HEK293 (cell line): Measurements from ENCODE around the gene MGMT.

Experiments
- CTCF ChIA-PET: fragments of 350-600 bp; formaldehyde crosslinking; extraction: SDS; loops from one replicate; lab custom pipeline; 2021; ENCODE audit warnings: antibody characterized with exemption; lab: Yijun Ruan, JAX
- POLR2A ChIA-PET: fragments of 300-600 bp; formaldehyde crosslinking; extraction: SDS; loops from one replicate; lab custom pipeline; 2020; ENCODE audit warnings: antibody characterized with exemption, inconsistent platforms; lab: Yijun Ruan, JAX
- H3K27ac ChIP-seq: fragments of 200-500 bp; sonication (Bioruptor generic); 2 replicates; pipeline ENCODE4 v1.5.1; 2014; ENCODE audit warnings: low read depth, low read length, control low read depth, inconsistent platforms; ENCODE audit errors: extremely low read depth
- H3K36me3 ChIP-seq, 2 experiments: fragments of 200-500 bp in 1 of 2; sonication (Bioruptor generic) in 1 of 2; 1 replicate in 1 of 2; 2 replicates in 1 of 2; pipeline ENCODE4 v1.5.1; 2014 to 2017; ENCODE audit warnings: inconsistent platforms in 2 of 2, low read length in 2 of 2; ENCODE audit not compliant: control insufficient read depth in 2 of 2, insufficient read depth in 1 of 2
- H3K4me1 ChIP-seq: fragments of 200-500 bp; sonication (Bioruptor generic); 2 replicates; pipeline ENCODE4 v1.5.1; 2014; ENCODE audit warnings: mild to moderate bottlenecking, low read length, inconsistent platforms; ENCODE audit not compliant: control insufficient read depth, insufficient read depth
- H3K4me3 ChIP-seq: 2 replicates; pipeline ENCODE4 v1.5.1; 2011; ENCODE audit warnings: low read depth, mild to moderate bottlenecking, control low read depth, low read length, moderate library complexity
- H3K9me3 ChIP-seq: fragments of 200-500 bp; sonication (Bioruptor generic); 2 replicates; pipeline ENCODE4 v1.5.1; 2014; ENCODE audit warnings: low read depth, low read length, inconsistent platforms; ENCODE audit not compliant: control insufficient read depth, insufficient read depth
- IKZF3 ChIP-seq: fragments of 450-650 bp; IDR thresholded peaks from 2 replicates; pipeline ENCODE4 v1.5.0; 2018; ENCODE audit warnings: missing biosample characterization, mild to moderate bottlenecking, missing genetic modification characterization, moderate library complexity
- KLF10 ChIP-seq: fragments of 450-650 bp; IDR thresholded peaks from 2 replicates; pipeline ENCODE4 v1.5.1; 2018; ENCODE audit warnings: missing biosample characterization, mild to moderate bottlenecking, missing genetic modification characterization
- MYNN ChIP-seq: fragments of 450-650 bp; formaldehyde crosslinking; IDR thresholded peaks from 2 replicates; pipeline ENCODE4 v1.5.1; 2016; ENCODE audit warnings: missing biosample characterization, missing genetic modification characterization, borderline replicate concordance
- YY2 ChIP-seq: fragments of 450-650 bp; formaldehyde crosslinking; IDR thresholded peaks from 2 replicates; pipeline ENCODE4 v1.5.1; 2016; ENCODE audit warnings: missing biosample characterization, missing genetic modification characterization
- ZBTB17 ChIP-seq: fragments of 450-650 bp; formaldehyde crosslinking; IDR thresholded peaks from 2 replicates; pipeline ENCODE4 v1.5.1; 2016; ENCODE audit warnings: missing biosample characterization, missing genetic modification characterization
- ZBTB48 ChIP-seq: fragments of 450-650 bp; formaldehyde crosslinking; IDR thresholded peaks from 2 replicates; pipeline ENCODE4 v1.5.1; 2016; ENCODE audit warnings: missing biosample characterization, missing genetic modification characterization
- ZFP69B ChIP-seq: fragments of 450-650 bp; formaldehyde crosslinking; IDR thresholded peaks from 2 replicates; pipeline ENCODE4 v1.5.1; 2016; ENCODE audit warnings: missing biosample characterization, missing genetic modification characterization
- ZNF132 ChIP-seq: fragments of 450-650 bp; formaldehyde crosslinking; IDR thresholded peaks from 2 replicates; pipeline ENCODE4 v1.5.1; 2017; ENCODE audit warnings: missing biosample characterization, missing genetic modification characterization, borderline replicate concordance
- ZNF140 ChIP-seq: fragments of 450-650 bp; formaldehyde crosslinking; IDR thresholded peaks from 2 replicates; pipeline ENCODE4 v1.5.1; 2016; ENCODE audit warnings: missing biosample characterization, missing genetic modification characterization
- ZNF48 ChIP-seq: fragments of 450-650 bp; formaldehyde crosslinking; IDR thresholded peaks from 2 replicates; pipeline ENCODE4 v1.5.1; 2016; ENCODE audit warnings: missing biosample characterization, missing genetic modification characterization
- ZNF501 ChIP-seq: fragments of 450-650 bp; formaldehyde crosslinking; IDR thresholded peaks from 2 replicates; pipeline ENCODE4 v1.5.1; 2016; ENCODE audit warnings: missing biosample characterization, missing genetic modification characterization
- ZNF514 ChIP-seq: fragments of 450-650 bp; formaldehyde crosslinking; IDR thresholded peaks from 2 replicates; pipeline ENCODE4 v1.5.1; 2016; ENCODE audit warnings: missing biosample characterization, missing genetic modification characterization
- ZNF544 ChIP-seq: fragments of 450-650 bp; formaldehyde crosslinking; IDR thresholded peaks from 2 replicates; pipeline ENCODE4 v1.5.0; 2017; ENCODE audit warnings: missing biosample characterization, missing genetic modification characterization
- ZNF558 ChIP-seq: fragments of 450-650 bp; formaldehyde crosslinking; IDR thresholded peaks from 2 replicates; pipeline ENCODE4 v1.5.1; 2016; ENCODE audit warnings: missing biosample characterization, missing genetic modification characterization
- ZNF580 ChIP-seq: fragments of 450-650 bp; formaldehyde crosslinking; IDR thresholded peaks from 2 replicates; pipeline ENCODE4 v1.5.1; 2016; ENCODE audit warnings: missing biosample characterization, missing genetic modification characterization
- ZNF585B ChIP-seq: fragments of 450-650 bp; formaldehyde crosslinking; IDR thresholded peaks from 2 replicates; pipeline ENCODE4 v1.5.1; 2016; ENCODE audit warnings: missing biosample characterization, missing genetic modification characterization
- ZNF626 ChIP-seq: fragments of 450-650 bp; sonication (Bioruptor Pico); formaldehyde crosslinking; IDR thresholded peaks from 2 replicates; pipeline ENCODE4 v1.5.1; 2018; ENCODE audit warnings: missing biosample characterization, missing genetic modification characterization, inconsistent platforms
- ZNF664 ChIP-seq: fragments of 450-650 bp; formaldehyde crosslinking; IDR thresholded peaks from 2 replicates; pipeline ENCODE4 v1.5.1; 2016; ENCODE audit warnings: missing biosample characterization, missing genetic modification characterization
- ZNF76 ChIP-seq: fragments of 450-650 bp; formaldehyde crosslinking; IDR thresholded peaks from 2 replicates; pipeline ENCODE4; 2016; ENCODE audit warnings: low read depth, missing biosample characterization, missing genetic modification characterization, borderline replicate concordance
- ZNF791 ChIP-seq: fragments of 450-650 bp; formaldehyde crosslinking; IDR thresholded peaks from 2 replicates; pipeline ENCODE4 v1.5.1; 2016; ENCODE audit warnings: missing biosample characterization, missing genetic modification characterization
- ZSCAN16 ChIP-seq: fragments of 450-650 bp; formaldehyde crosslinking; IDR thresholded peaks from 2 replicates; pipeline ENCODE4 v1.5.1; 2016; ENCODE audit warnings: missing biosample characterization, missing genetic modification characterization
- ZSCAN30 ChIP-seq: fragments of 450-650 bp; IDR thresholded peaks from 2 replicates; pipeline ENCODE4 v1.5.1; 2018; ENCODE audit warnings: missing biosample characterization, mild to moderate bottlenecking, missing genetic modification characterization, moderate library complexity
- TF ChIP-seq, protein P1 (sequence below): fragments of 450-650 bp; formaldehyde crosslinking; IDR thresholded peaks from 2 replicates; pipeline ENCODE4 v1.5.1; 2016; ENCODE audit warnings: missing biosample characterization, missing genetic modification characterization
- TF ChIP-seq, protein P2 (sequence below): fragments of 450-650 bp; formaldehyde crosslinking; IDR thresholded peaks from 2 replicates; pipeline ENCODE4 v1.5.1; 2017; ENCODE audit warnings: missing biosample characterization, missing genetic modification characterization
- TF ChIP-seq, protein P3 (sequence below): fragments of 450-650 bp; formaldehyde crosslinking; IDR thresholded peaks from 2 replicates; pipeline ENCODE4 v1.5.1; 2016; ENCODE audit warnings: missing biosample characterization, missing genetic modification characterization

MGMT gene

GRCh38 chr10:129694184-129694583, 227.1 kb downstream of the MGMT start:
- CTCF ChIA-PET: no interaction called here
- H3K4me3 ChIP-seq: no peak overlapping the region
- no peaks in the 10 kb centered on the region for H3K4me1 ChIP-seq
- no peak for TF ChIP-seq ZNF626
- no peak for TF ChIP-seq KLF10 (tag by site-specific recombination)
- no peak for TF ChIP-seq ZNF664 (tag by site-specific recombination)
- no peak for TF ChIP-seq ZNF140 (tag by site-specific recombination)
- no peak for TF ChIP-seq IKZF3 (tag by site-specific recombination)
- H3K9me3 ChIP-seq: no peaks in the 10 kb centered on the region
- H3K36me3 ChIP-seq: no peaks in the 10 kb centered on the region
- H3K27ac ChIP-seq: no peak overlapping the region
- POLR2A ChIA-PET: no interaction called here

- H3K36me3 ChIP-seq: no peaks in the 10 kb centered on the region
- H3K9me3 ChIP-seq: no peaks in the 10 kb centered on the region
- POLR2A ChIA-PET: no interaction called here
- CTCF ChIA-PET: interaction anchor here (0.7 kb wide), 1 partner anchor 630 kb away, joined by 3 read pairs; no protein-coding TSS in a partner anchor
- H3K4me3 ChIP-seq: no peak overlapping the region
- TF ChIP-seq, protein P1, sequence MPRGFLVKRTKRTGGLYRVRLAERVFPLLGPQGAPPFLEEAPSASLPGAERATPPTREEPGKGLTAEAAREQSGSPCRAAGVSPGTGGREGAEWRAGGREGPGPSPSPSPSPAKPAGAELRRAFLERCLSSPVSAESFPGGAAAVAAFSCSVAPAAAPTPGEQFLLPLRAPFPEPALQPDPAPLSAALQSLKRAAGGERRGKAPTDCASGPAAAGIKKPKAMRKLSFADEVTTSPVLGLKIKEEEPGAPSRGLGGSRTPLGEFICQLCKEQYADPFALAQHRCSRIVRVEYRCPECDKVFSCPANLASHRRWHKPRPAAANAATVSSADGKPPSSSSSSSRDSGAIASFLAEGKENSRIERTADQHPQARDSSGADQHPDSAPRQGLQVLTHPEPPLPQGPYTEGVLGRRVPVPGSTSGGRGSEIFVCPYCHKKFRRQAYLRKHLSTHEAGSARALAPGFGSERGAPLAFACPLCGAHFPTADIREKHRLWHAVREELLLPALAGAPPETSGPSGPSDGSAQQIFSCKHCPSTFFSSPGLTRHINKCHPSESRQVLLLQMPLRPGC (tag by site-specific recombination): no peak
- no peak for TF ChIP-seq ZBTB17 (tag by site-specific recombination)
- TF ChIP-seq YY2 (tag by site-specific recombination): no peak
- TF ChIP-seq, all 188 proteins: peak for 0
- Histone ChIP-seq H3K4me1 (no peaks in the 10 kb centered on the region), H3K27ac (no peak overlapping the region)
These were observed 227.7 kb downstream of the MGMT start for GRCh38 chr10:129694691-129695243.

- no peaks in the 10 kb centered on the region for H3K4me1 ChIP-seq
- ChIA-PET POLR2A (no interaction called here), CTCF (interaction anchor here (0.5 kb wide), 1 partner anchor 34 kb away, joined by 3 read pairs; no protein-coding TSS in a partner anchor)
- no peak overlapping the region for H3K4me3 ChIP-seq
- TF ChIP-seq ZSCAN30 (tag by site-specific recombination): no peak
- H3K36me3 ChIP-seq: no peaks in the 10 kb centered on the region
- H3K27ac ChIP-seq: no peak overlapping the region
- no peaks in the 10 kb centered on the region for H3K9me3 ChIP-seq
These were observed 228.6 kb downstream of the MGMT start for GRCh38 chr10:129695671-129696070.

- no peaks in the 10 kb centered on the region for H3K36me3 ChIP-seq
- ChIA-PET POLR2A (no interaction called here), CTCF (no interaction called here)
- no peaks in the 10 kb centered on the region for H3K9me3 ChIP-seq
- no peaks in the 10 kb centered on the region for H3K4me1 ChIP-seq
- no peak overlapping the region for H3K27ac ChIP-seq
- no peak overlapping the region for H3K4me3 ChIP-seq
- TF ChIP-seq ZNF514: no peak
- no peak for TF ChIP-seq ZSCAN16 (tag by site-specific recombination)
- TF ChIP-seq ZNF791 (tag by site-specific recombination): no peak
- no peak for TF ChIP-seq ZNF580 (tag by site-specific recombination)
- TF ChIP-seq ZNF585B: no peak
- TF ChIP-seq, protein P2, sequence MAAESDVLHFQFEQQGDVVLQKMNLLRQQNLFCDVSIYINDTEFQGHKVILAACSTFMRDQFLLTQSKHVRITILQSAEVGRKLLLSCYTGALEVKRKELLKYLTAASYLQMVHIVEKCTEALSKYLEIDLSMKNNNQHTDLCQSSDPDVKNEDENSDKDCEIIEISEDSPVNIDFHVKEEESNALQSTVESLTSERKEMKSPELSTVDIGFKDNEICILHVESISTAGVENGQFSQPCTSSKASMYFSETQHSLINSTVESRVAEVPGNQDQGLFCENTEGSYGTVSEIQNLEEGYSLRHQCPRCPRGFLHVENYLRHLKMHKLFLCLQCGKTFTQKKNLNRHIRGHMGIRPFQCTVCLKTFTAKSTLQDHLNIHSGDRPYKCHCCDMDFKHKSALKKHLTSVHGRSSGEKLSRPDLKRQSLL (tag by site-specific recombination): no peak
- TF ChIP-seq ZNF76 (tag by site-specific recombination): no peak
- no peak for TF ChIP-seq ZNF48 (tag by site-specific recombination)
- no peak for TF ChIP-seq ZNF132 (tag by site-specific recombination)
- TF ChIP-seq ZNF544 (tag by site-specific recombination): no peak
- TF ChIP-seq ZNF501 (tag by site-specific recombination): no peak
- no peak for TF ChIP-seq ZBTB48
- TF ChIP-seq, protein P3, sequence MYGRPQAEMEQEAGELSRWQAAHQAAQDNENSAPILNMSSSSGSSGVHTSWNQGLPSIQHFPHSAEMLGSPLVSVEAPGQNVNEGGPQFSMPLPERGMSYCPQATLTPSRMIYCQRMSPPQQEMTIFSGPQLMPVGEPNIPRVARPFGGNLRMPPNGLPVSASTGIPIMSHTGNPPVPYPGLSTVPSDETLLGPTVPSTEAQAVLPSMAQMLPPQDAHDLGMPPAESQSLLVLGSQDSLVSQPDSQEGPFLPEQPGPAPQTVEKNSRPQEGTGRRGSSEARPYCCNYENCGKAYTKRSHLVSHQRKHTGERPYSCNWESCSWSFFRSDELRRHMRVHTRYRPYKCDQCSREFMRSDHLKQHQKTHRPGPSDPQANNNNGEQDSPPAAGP: no peak
- TF ChIP-seq ZNF558 (tag by site-specific recombination): no peak
- TF ChIP-seq MYNN: no peak
- TF ChIP-seq ZFP69B (tag by site-specific recombination): no peak
These were observed 229.6 kb downstream of the MGMT start for GRCh38 chr10:129696636-129697035.
